CD8-positive, alpha-beta memory T cell (primary cell): Measurements from ENCODE around the gene TRIM3. TPM values are rescaled to one million over a fixed set of nuclear protein-coding genes. Genes with fewer than 3 reads are reported as not detected.
A peak's percentile ranks its signal among the peaks of the same experiment; 100 is the strongest.
"Not testable (repeated sequence)": the region's sequence is repeated elsewhere in the genome, so short reads cannot be mapped to it uniquely, and the experiment has no call there.

Experiments
- CTCF ChIA-PET: fragments of 350-600 bp; sonication (Branson Sonifier 250); formaldehyde crosslinking; loops from one replicate; lab custom pipeline; 2021; ENCODE audit warnings: antibody characterized with exemption; lab: Charles Lee
- POLR2A ChIA-PET: fragments of 350-600 bp; sonication (Branson Sonifier 250); formaldehyde crosslinking; loops from one replicate; lab custom pipeline; 2021; ENCODE audit warnings: antibody characterized with exemption; lab: Charles Lee
- DNase-seq, 5 donors: peaks; one replicate each; pipeline versions ENCODE4 v3.0.0 to v3.0.0-alpha.2; 2020 to 2022; ENCODE audit warnings: mixed read lengths in 1 of 5
- H3K27ac ChIP-seq: one replicate; pipeline ENCODE4 v1.7.0; 2013; ENCODE audit warnings: low read depth, mild to moderate bottlenecking, low read length, moderate library complexity
- H3K27me3 ChIP-seq: 2 replicates; pipeline ENCODE4 v1.7.0; 2013; ENCODE audit warnings: low read length, mild to moderate bottlenecking; ENCODE audit not compliant: insufficient read depth, poor library complexity, severe bottlenecking
- H3K36me3 ChIP-seq: 2 replicates; pipeline ENCODE4 v1.7.0; 2013; ENCODE audit warnings: mild to moderate bottlenecking, low read length, moderate library complexity; ENCODE audit not compliant: insufficient read depth
- H3K4me1 ChIP-seq: 2 replicates; pipeline ENCODE4 v1.7.0; 2013; ENCODE audit warnings: mild to moderate bottlenecking, low read length, moderate library complexity; ENCODE audit not compliant: insufficient read depth
- H3K4me3 ChIP-seq: 2 replicates; pipeline ENCODE4 v1.7.0; 2013; ENCODE audit warnings: mild to moderate bottlenecking, low read length
- H3K9me3 ChIP-seq: 2 replicates; pipeline ENCODE4 v1.7.0; 2013; ENCODE audit warnings: mild to moderate bottlenecking, low read length
- H3K27ac Mint-ChIP-seq, 8 donors: one replicate each; pipeline ENCODE4 v1.8.0; 2020 to 2021; ENCODE audit warnings: mixed read lengths in 8 of 8, mild to moderate bottlenecking in 6 of 8, inconsistent platforms in 3 of 8, moderate library complexity in 3 of 8
- H3K27me3 Mint-ChIP-seq, 2 donors: one replicate each; pipeline ENCODE4 v1.8.0; 2020 to 2021; ENCODE audit warnings: mixed read lengths in 2 of 2, mild to moderate bottlenecking in 1 of 2, moderate library complexity in 1 of 2
- H3K36me3 Mint-ChIP-seq, 3 donors: one replicate each; pipeline ENCODE4 v1.8.0; 2020 to 2021; ENCODE audit warnings: mixed read lengths in 3 of 3, inconsistent platforms in 1 of 3, mild to moderate bottlenecking in 1 of 3
- H3K4me1 Mint-ChIP-seq, 3 donors: one replicate each; pipeline ENCODE4 v1.8.0; 2020 to 2021; ENCODE audit warnings: mixed read lengths in 3 of 3, inconsistent platforms in 1 of 3, mild to moderate bottlenecking in 1 of 3
- H3K4me3 Mint-ChIP-seq, 7 donors: one replicate each; pipeline ENCODE4 v1.8.0; 2020 to 2021; ENCODE audit warnings: mixed read lengths in 7 of 7, mild to moderate bottlenecking in 6 of 7, moderate library complexity in 4 of 7, inconsistent platforms in 2 of 7
- H3K9me3 Mint-ChIP-seq, 5 donors: one replicate each; pipeline ENCODE4 v1.8.0; 2020 to 2022; ENCODE audit warnings: mixed read lengths in 5 of 5, mild to moderate bottlenecking in 3 of 5, moderate library complexity in 2 of 5, inconsistent platforms in 1 of 5
- polyA plus RNA-seq: library from polyadenylated mRNA; unstranded; fragments of 300-500 nt; fragmentation: Illumina TruSeq; gene quantifications from one replicate; pipeline ENCODE4 v1.2.3, GENCODE V29; 2021
- total RNA-seq, 2 experiments: library from RNA; stranded (reverse); gene quantifications; one replicate each; pipeline ENCODE4 v1.2.3, GENCODE V29; 2021

Gene TRIM3
- total RNA-seq (1 to 10 TPM; 6.4 to 6.8 TPM), polyA plus RNA-seq (2.4 TPM)

DNA sequence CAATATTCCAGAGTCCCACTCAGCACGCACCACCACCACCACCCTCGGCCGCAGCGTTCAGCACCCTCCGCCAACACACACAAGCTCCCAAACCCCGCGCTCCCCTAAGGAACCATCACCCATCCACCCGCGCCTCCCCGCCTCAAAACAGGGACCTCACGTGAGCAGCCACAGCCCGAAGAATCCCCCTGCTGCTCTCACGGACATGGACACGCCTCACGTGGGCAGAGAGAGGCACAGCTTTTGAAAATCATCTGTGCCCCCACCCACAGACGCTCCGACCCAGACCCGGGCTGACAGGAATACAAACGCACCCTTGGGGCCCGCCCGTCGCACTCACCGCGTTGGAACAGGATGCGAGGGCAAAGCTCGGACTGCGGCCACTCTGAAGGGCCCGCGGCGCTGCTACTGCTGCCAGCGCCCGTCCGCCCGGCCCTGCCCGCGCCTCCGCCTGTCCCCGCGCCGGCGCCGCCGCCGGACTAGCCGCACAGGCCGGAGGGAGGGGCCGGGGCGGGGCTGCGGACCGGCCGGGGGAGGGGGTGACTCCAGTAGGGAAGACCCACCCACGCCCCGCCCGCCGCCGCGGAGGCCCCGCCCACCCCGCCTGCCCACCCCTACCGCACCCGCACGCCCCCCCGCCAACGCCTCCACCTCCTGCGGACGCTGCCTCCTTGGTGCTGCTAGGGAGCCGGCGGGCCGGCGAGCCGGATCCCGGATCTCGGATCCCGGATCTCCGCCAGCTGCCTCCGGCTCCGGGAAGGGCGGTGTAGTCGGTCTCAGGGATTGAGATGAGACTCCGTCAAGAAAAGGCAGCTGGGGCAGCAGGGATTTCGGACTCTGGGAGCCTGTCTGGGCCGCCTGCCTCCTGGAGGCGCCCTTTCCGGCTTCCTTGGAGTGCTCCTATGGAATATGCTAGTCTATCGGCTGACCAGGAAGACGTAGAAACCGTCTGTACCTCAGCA is at the start of gene TRIM3:
Gene TRIM3 (minus strand): TSS at position 491 of the 962 bp plus-strand sequence. CDS start 8,246 bp downstream, outside the sequence.
- H3K4me3 Mint-ChIP-seq = peak within 1 kb of the TSS; percentile 80 to 94 (median 89)
- Histone ChIP-seq H3K4me1 (peaks cover 14% of the 10 kb centered on the region), H3K27me3 (no peaks in the 10 kb centered on the region), H3K36me3 (peaks cover 6% of the 10 kb centered on the region), H3K4me3 (peak within 1 kb of the TSS; percentile 66), H3K9me3 (no peaks in the 10 kb centered on the region), H3K27ac (peak within 1 kb of the TSS; percentile 65)
- H3K4me1 Mint-ChIP-seq = peaks cover 15 to 30% (median 20%) of the 10 kb centered on the region in 3 donors
- ChIA-PET POLR2A (interaction anchor here (0.9 kb wide), 1 partner anchor 84 kb away, joined by 3 read pairs; the partner anchor contains the start of gene SMPD1), CTCF (interaction anchor here (1.2 to 4.7 kb wide), 3 partner anchors 82 to 209 kb away, joined by 4 to 24 read pairs (median 5); partner anchors contain the start of gene MRPL17)
- H3K36me3 Mint-ChIP-seq = peaks cover 0 to 20% (median under 1%) of the 10 kb centered on the region in 3 donors
- no peaks in the 10 kb centered on the region for H3K27me3 Mint-ChIP-seq
- peak within 1 kb of the TSS; percentile 53 to 95 (median 88) for H3K27ac Mint-ChIP-seq
- no peaks in the 10 kb centered on the region for H3K9me3 Mint-ChIP-seq
- peak; percentile 55 to 83 (median 80) for DNase-seq

GRCh38 chr11:6523253-6523652 is 49.5 kb upstream of the TRIM3 start:
- POLR2A ChIA-PET = no interaction called here

GRCh38 chr11:6521946-6522345 is 48.2 kb upstream of the TRIM3 start:
- H3K4me3 Mint-ChIP-seq, H3K4me1 ChIP-seq, H3K27me3 Mint-ChIP-seq, H3K9me3 ChIP-seq, H3K9me3 Mint-ChIP-seq, POLR2A ChIA-PET, H3K4me3 ChIP-seq, H3K27me3 ChIP-seq, H3K27ac ChIP-seq, CTCF ChIA-PET, DNase-seq, H3K36me3 ChIP-seq: not testable (repeated sequence)
- peaks cover 3 to 53% (median 15%) of the 10 kb centered on the region in 3 donors for H3K36me3 Mint-ChIP-seq
- peaks cover 11% of the 10 kb centered on the region in 3 donors for H3K4me1 Mint-ChIP-seq
- H3K27ac Mint-ChIP-seq = peak overlapping the region in 2 of 8 donors; percentile 10 to 48

More at GRCh38 chr11:6523253-6523652, 49.5 kb upstream of the TRIM3 start:
- Mint-ChIP-seq H3K27me3 (no peaks in the 10 kb centered on the region), H3K4me1 (peaks cover 12 to 18% (median 17%) of the 10 kb centered on the region in 3 donors), H3K9me3 (no peaks in the 10 kb centered on the region), H3K36me3 (peaks cover 3 to 50% (median 15%) of the 10 kb centered on the region in 3 donors), H3K4me3 (no peak overlapping the region), H3K27ac (peak overlapping the region in 1 of 8 donors; percentile 91)
- CTCF ChIA-PET = interaction anchor here (1.0 kb wide), 2 partner anchors 8 to 17 kb away, joined by 3 read pairs; no protein-coding TSS in a partner anchor
- Histone ChIP-seq H3K36me3 (no peaks in the 10 kb centered on the region), H3K27me3 (no peaks in the 10 kb centered on the region), H3K9me3 (no peaks in the 10 kb centered on the region), H3K27ac (no peak overlapping the region), H3K4me3 (no peak overlapping the region), H3K4me1 (peaks cover 9% of the 10 kb centered on the region)
- no peak for DNase-seq

DNA sequence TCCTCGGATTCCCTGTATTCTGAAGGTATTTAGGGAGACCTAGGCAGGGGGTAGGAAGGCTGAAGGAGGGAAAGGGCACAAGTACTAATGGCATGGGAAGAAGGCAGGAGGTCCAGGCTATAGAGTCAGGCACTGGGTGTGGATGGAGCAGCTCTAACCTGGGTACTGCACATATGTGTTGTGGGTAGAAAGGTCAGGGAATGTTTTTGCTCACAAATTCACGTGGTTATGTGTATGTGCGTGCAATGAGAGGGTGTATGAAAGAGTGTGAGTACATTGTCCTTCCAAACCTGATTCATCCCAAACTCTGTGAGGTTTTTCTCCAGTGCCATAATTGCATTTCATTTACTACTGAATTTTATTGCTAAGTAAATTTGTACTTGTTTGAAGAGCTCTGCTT is 46.5 kb upstream of the TRIM3 start:
- H3K27ac ChIP-seq = no peak overlapping the region
- ChIA-PET CTCF (interaction anchor here (1.2 kb wide), 1 partner anchor 15 kb away, joined by 3 read pairs; no protein-coding TSS in a partner anchor), POLR2A (no interaction called here)
- H3K4me3 ChIP-seq = no peak overlapping the region
- no peaks in the 10 kb centered on the region for H3K27me3 Mint-ChIP-seq
- peaks cover 7 to 65% (median 20%) of the 10 kb centered on the region in 3 donors for H3K36me3 Mint-ChIP-seq
- H3K9me3 ChIP-seq = no peaks in the 10 kb centered on the region
- no peak overlapping the region for H3K27ac Mint-ChIP-seq
- H3K36me3 ChIP-seq = no peaks in the 10 kb centered on the region
- H3K27me3 ChIP-seq = no peaks in the 10 kb centered on the region
- no peaks in the 10 kb centered on the region for H3K4me1 Mint-ChIP-seq
- no peaks in the 10 kb centered on the region for H3K4me1 ChIP-seq
- no peak for DNase-seq
- no peak overlapping the region for H3K4me3 Mint-ChIP-seq
- H3K9me3 Mint-ChIP-seq = no peaks in the 10 kb centered on the region

DNA sequence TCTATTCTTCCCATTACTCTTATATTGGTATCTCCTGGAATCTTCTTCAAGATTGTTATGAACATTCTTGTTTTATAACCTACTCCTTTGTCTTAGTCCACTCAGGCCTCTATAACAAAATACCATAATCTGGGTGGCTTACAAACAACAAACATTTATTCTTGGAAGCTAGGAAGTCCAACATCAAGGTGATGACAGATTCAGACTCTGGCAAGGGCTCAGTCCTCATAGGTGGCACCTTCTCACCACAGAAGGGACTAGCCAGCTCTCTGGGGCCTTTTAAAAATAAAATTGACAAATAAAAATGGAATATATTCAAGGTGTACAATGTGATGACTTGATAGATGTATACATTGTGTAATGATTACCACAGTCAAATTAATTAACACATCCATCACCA is 43.1 kb upstream of the TRIM3 start:
- Histone ChIP-seq H3K27me3 (no peaks in the 10 kb centered on the region), H3K4me3 (no peak overlapping the region), H3K36me3 (no peaks in the 10 kb centered on the region), H3K9me3 (no peaks in the 10 kb centered on the region), H3K27ac (no peak overlapping the region), H3K4me1 (no peaks in the 10 kb centered on the region)
- ChIA-PET CTCF (no interaction called here), POLR2A (no interaction called here)
- Mint-ChIP-seq H3K4me3 (no peak overlapping the region), H3K4me1 (no peaks in the 10 kb centered on the region), H3K27ac (no peak overlapping the region), H3K36me3 (peaks cover 16 to 68% (median 28%) of the 10 kb centered on the region in 3 donors), H3K9me3 (no peaks in the 10 kb centered on the region), H3K27me3 (no peaks in the 10 kb centered on the region)
- DNase-seq = no peak

- CTCF ChIA-PET = interaction anchor here (0.7 to 4.7 kb wide), 12 partner anchors 14 to 132 kb away, joined by 3 to 64 read pairs (median 4); partner anchors contain the start of genes ARFIP2 and TIMM10B
- no peaks in the 10 kb centered on the region for H3K9me3 Mint-ChIP-seq
These were observed 32.0 kb upstream of the TRIM3 start for GRCh38 chr11:6505577-6506240.

GRCh38 chr11:6504166-6504565 is 30.4 kb upstream of the TRIM3 start:
- ChIA-PET POLR2A (no interaction called here), CTCF (interaction anchor here (1.0 to 4.7 kb wide), 5 partner anchors 22 to 255 kb away, joined by 3 to 64 read pairs (median 6); partner anchors contain the start of genes ARFIP2 and TIMM10B)
- Mint-ChIP-seq H3K27ac (peak overlapping the region in 4 of 8 donors; percentile 28 to 84 (median 39)), H3K27me3 (no peaks in the 10 kb centered on the region), H3K36me3 (peaks cover 0 to 57% (median 15%) of the 10 kb centered on the region in 3 donors), H3K4me1 (peaks cover 5 to 12% (median 8%) of the 10 kb centered on the region in 3 donors), H3K4me3 (no peak overlapping the region), H3K9me3 (no peaks in the 10 kb centered on the region)
- Histone ChIP-seq H3K9me3 (no peaks in the 10 kb centered on the region), H3K27ac (no peak overlapping the region), H3K4me3 (no peak overlapping the region), H3K36me3 (no peaks in the 10 kb centered on the region), H3K4me1 (no peaks in the 10 kb centered on the region), H3K27me3 (no peaks in the 10 kb centered on the region)
- DNase-seq = no peak

More at GRCh38 chr11:6505577-6506240, 32.0 kb upstream of the TRIM3 start:
- H3K27ac ChIP-seq = no peak overlapping the region
- POLR2A ChIA-PET = no interaction called here
- DNase-seq = peak in 2 of 5 donors; percentile 17 to 21
- H3K4me3 ChIP-seq = no peak overlapping the region
- peaks cover 5 to 11% (median 8%) of the 10 kb centered on the region in 3 donors for H3K4me1 Mint-ChIP-seq
- no peaks in the 10 kb centered on the region for H3K4me1 ChIP-seq
- H3K27me3 ChIP-seq = no peaks in the 10 kb centered on the region
- H3K9me3 ChIP-seq = no peaks in the 10 kb centered on the region
- no peak overlapping the region for H3K4me3 Mint-ChIP-seq
- H3K27me3 Mint-ChIP-seq = no peaks in the 10 kb centered on the region
- peak overlapping the region in 2 of 8 donors; percentile 17 to 57 for H3K27ac Mint-ChIP-seq
- peaks cover 0 to 59% (median 18%) of the 10 kb centered on the region in 3 donors for H3K36me3 Mint-ChIP-seq
- H3K36me3 ChIP-seq = no peaks in the 10 kb centered on the region
